Adrenal gland (tissue), 5 donors: Measurements from ENCODE around the gene TBL2.

Experiments
- CTCF ChIP-seq, 6 experiments: fragments of 450-650 bp in 4 of 6; fragments of 200-600 bp in 2 of 6; sonication (generic) in 1 of 6; IDR thresholded peaks; 1 replicate in 5 of 6; 2 replicates in 1 of 6; pipeline versions ENCODE4 v1.5.1 to v1.8.0; 2016 to 2021; ENCODE audit warnings: antibody characterized with exemption in 6 of 6, mild to moderate bottlenecking in 2 of 6, moderate library complexity in 1 of 6
- POLR2A ChIP-seq, 2 donors: fragments of 450-650 bp; IDR thresholded peaks; one replicate each; pipeline ENCODE4 v1.6.1; 2017; ENCODE audit warnings: antibody characterized with exemption in 2 of 2, mild to moderate bottlenecking in 2 of 2, moderate library complexity in 1 of 2
- donor health status: DM: no; HTN: no; CAD: no.

DNA sequence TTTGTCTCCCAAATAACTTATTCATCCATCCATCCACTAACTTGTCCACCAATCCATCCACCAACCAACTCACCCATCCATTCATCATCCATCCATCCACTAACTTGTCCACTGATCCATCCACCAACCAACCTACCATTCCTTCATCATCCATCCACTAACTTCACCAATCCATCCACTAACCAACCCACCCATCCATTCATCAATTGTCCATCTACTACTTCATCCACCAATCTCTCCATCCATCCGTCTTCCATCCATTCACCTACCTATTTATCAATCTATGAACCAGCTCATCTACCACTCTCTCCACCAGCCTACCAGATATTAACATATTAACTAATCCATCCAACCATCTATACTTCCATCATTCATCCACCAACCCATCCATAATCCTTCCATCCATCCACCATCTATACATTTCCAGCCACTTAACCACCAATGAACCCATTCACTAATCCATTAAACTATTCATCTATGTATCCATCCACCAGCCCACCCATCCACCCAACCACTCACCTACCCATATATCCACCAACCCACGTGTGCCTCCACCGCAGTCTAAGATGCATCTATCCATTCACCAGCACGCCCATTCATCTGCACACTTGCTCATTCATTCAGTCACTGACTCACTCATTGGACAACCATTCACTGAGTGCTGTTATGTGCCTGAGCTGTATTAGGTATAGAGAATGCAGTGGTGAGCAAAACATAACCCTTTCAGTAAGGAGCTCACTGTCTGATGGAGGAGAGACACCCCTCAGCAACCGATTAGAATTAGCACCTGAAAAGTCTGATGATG, 19.8 kb upstream of the TBL2 start:
- TF ChIP-seq POLR2A (IDR thresholded peaks at IDR 0.05), result no peak
- TF ChIP-seq CTCF (IDR thresholded peaks at IDR 0.05), result no peak
